Bronchial epithelial cell (primary cell): Measurements from ENCODE around the gene EFEMP1. TPM values are rescaled to one million over a fixed set of nuclear protein-coding genes. Genes with fewer than 3 reads are reported as not detected.

Experiments
- DNase-seq: peaks from one replicate; pipeline ENCODE4 v3.0.0-alpha.2; 2010; ENCODE audit warnings: low read depth
- FAIRE-seq: peaks from 2 replicates; lab custom pipeline; 2011; peaks lifted over from hg19 to GRCh38; lab: Jason Lieb, UNC
- H3K27me3 ChIP-seq: 2 replicates; pipeline ENCODE4 v1.5.1; 2011; ENCODE audit warnings: low read length; ENCODE audit not compliant: control insufficient read depth, insufficient read depth
- H3K36me3 ChIP-seq: 2 replicates; pipeline ENCODE4 v1.5.1; 2011; ENCODE audit warnings: low read length; ENCODE audit not compliant: control insufficient read depth, insufficient read depth
- H3K4me3 ChIP-seq: 2 replicates; pipeline ENCODE4 v1.5.1; 2011; ENCODE audit warnings: mild to moderate bottlenecking, low read depth, low read length, control low read depth
- total RNA-seq: library from RNA; depleted of rRNA; stranded (reverse); fragments of >200 nt; gene quantifications from 2 replicates; pipeline ENCODE4 v1.2.1, GENCODE V29; 2014
- TF ChIP-seq, protein P1 (sequence below): IDR thresholded peaks from 2 replicates; pipeline ENCODE4 v1.5.1; 2011; ENCODE audit warnings: mild to moderate bottlenecking, moderate library complexity, low read length, control low read depth, inconsistent platforms; ENCODE audit not compliant: insufficient read depth, severe bottlenecking

EFEMP1 gene
- total RNA-seq, 1 donor from 2014 or later = 113 TPM

DNA sequence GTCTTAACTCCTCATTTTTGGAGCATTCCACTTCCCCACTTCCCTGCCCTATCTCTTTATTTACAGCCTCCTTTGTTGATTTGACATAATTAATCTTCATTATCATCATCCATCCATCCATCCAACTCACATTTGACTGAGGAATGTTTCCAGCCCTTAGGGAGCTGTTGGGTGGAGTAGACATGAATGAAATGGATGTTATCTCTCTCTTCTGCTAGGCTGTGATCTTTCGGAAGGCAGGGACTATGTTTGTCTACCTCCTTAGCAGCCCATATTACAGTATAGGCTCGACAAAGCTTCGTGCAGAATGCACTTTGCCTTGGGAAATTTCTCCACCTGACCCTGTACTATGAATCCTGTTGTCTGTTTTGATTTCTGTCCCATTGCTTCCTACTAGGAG is 7.7 kb upstream of the EFEMP1 start:
- Histone ChIP-seq H3K36me3 (no peaks in the 10 kb centered on the region), H3K4me3 (no peak overlapping the region), H3K27me3 (no peaks in the 10 kb centered on the region)
- no peak for FAIRE-seq
- no peak for DNase-seq
- TF ChIP-seq, protein P1, sequence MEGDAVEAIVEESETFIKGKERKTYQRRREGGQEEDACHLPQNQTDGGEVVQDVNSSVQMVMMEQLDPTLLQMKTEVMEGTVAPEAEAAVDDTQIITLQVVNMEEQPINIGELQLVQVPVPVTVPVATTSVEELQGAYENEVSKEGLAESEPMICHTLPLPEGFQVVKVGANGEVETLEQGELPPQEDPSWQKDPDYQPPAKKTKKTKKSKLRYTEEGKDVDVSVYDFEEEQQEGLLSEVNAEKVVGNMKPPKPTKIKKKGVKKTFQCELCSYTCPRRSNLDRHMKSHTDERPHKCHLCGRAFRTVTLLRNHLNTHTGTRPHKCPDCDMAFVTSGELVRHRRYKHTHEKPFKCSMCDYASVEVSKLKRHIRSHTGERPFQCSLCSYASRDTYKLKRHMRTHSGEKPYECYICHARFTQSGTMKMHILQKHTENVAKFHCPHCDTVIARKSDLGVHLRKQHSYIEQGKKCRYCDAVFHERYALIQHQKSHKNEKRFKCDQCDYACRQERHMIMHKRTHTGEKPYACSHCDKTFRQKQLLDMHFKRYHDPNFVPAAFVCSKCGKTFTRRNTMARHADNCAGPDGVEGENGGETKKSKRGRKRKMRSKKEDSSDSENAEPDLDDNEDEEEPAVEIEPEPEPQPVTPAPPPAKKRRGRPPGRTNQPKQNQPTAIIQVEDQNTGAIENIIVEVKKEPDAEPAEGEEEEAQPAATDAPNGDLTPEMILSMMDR = no peak

DNA sequence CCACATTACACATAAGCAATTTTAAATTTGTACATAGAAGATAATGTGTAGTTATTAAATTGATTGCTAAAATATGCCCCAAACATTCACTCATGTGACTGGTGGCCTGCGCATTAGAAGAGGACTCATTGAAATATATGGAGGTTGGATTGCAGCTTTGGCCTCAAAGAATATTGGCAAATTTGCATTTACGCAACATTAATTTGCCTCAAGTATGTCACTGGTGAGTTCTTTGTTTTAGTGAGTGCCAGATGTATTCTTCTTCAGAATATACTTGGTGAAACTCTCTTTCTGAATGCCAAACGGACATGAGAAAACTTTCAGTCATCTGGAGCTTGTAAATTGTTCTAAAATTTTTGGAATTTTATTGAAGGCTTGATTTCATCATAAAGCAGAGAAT is 5.9 kb upstream of the EFEMP1 start:
- no peak overlapping the region for H3K4me3 ChIP-seq
- DNase-seq = no peak
- FAIRE-seq = no peak
- no peaks in the 10 kb centered on the region for H3K27me3 ChIP-seq
- no peaks in the 10 kb centered on the region for H3K36me3 ChIP-seq
- TF ChIP-seq, protein P1 = no peak

DNA sequence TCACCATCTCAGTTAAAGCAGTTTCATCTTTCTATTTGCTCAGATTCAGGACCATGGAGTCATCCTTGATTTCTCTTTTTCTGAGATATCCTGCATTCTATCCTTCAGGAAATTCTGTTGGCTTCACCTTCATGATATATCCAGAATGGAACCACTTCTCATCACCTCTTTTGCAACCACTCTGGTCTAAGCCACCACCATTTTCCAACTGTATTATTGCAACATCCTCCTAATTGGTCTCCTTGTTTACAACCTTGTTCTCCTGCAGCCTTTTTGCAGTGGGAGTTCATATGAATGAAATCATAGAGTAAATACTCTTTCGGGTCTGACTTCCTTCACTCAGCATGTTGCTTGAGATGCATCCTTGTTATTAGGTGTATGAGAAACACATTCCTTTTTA is 3.4 kb upstream of the EFEMP1 start:
- H3K36me3 ChIP-seq = no peaks in the 10 kb centered on the region
- no peak for DNase-seq
- H3K4me3 ChIP-seq = no peak overlapping the region
- no peaks in the 10 kb centered on the region for H3K27me3 ChIP-seq
- no peak for FAIRE-seq
- TF ChIP-seq, protein P1 = no peak

DNA sequence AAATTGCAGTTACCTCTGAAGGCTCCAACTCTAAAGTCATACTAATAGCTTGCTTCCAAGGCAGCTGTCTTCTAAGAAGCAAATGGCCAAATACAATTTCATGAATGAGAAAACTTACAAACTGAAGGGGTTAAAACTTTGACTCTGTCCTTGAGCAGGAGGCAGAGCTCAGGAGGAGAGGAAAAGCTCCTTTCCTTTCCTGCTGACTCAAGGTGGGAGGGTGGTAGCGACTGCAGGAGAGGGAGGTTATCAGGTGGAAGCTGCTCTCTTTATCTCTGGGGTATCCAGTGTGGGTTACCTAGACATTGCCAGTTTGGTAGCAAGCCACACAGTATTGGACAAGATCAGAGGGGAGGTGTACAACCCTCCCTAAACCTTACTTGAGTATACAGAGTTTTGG is 2.7 kb upstream of the EFEMP1 start:
- DNase-seq (no peak), FAIRE-seq (no peak)
- Histone ChIP-seq H3K4me3 (no peak overlapping the region), H3K36me3 (peaks cover 1% of the 10 kb centered on the region), H3K27me3 (no peaks in the 10 kb centered on the region)
- TF ChIP-seq, protein P1 = no peak

DNA sequence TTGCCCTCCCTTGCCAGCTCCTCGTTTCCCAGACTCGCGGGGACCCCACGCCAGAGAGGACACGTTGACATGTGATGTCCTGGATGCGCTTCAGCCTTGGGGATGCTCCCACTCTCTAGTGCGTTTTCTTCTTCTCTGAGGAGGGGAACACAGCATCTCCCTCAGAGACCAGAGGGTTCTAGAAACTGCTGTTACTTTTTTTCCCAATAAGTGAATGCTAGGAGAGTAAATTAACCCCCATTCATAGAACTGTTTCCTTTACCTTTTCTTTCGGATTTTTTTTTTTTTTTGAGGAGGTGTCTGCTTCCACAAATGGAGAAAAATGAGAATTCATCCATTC is 370 bp upstream of the EFEMP1 start:
- TF ChIP-seq, protein P1 = no peak
- FAIRE-seq (no peak), DNase-seq (no peak)
- Histone ChIP-seq H3K36me3 (peaks cover 1% of the 10 kb centered on the region), H3K4me3 (peak overlapping the region; percentile 65), H3K27me3 (no peaks in the 10 kb centered on the region)

DNA sequence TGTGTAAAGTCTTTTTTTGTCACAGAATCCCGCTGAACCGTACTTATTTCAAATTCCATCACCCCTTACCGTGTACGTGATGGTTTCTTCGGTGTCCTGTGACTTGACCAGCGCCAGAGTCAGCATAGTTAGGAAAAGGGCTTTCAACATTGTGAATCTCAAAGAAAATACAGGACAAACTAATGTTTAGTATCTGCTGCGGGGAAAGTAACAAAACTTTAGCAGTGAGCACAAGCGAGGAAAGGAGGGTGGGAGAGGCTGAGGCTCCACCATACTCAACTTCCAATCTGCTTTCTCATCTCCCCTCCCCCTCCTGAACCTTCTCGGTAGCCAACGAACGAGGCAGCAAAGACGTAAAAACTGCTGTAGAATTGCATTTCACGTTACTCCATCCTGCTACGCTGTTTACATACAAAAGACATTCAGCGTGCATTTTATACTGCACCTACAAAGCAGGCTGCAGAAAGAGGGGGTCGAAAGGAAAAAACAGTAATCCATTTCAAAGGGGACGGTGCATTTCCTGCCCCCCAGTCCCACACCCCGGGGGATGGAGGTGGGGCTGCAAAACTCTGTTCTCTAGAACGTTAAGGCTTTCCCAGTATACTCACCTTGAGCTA is 1.2 kb downstream of the EFEMP1 start:
- DNase-seq = peak; percentile 52
- peaks cover 6% of the 10 kb centered on the region for H3K36me3 ChIP-seq
- no peaks in the 10 kb centered on the region for H3K27me3 ChIP-seq
- H3K4me3 ChIP-seq = peak overlapping the region; percentile 65
- TF ChIP-seq, protein P1 = no peak
- no peak for FAIRE-seq
